HG03354 (cell line): Measurements from ENCODE around the gene TMTC2.

Source experiments
- ATAC-seq: cut with Tn5 transposase; IDR thresholded peaks from one replicate; pipeline ENCODE4 v1.9.1; 2021; ENCODE audit warnings: mild to moderate bottlenecking; ENCODE audit not compliant: unreplicated experiment, poor library complexity, severe bottlenecking

Gene TMTC2

GRCh38 chr12:83145325-83145840, 458.7 kb downstream of the TMTC2 start:
- ATAC-seq, result no peak

- ATAC-seq, result no peak
Observed at GRCh38 chr12:83147341-83147740, 460.6 kb downstream of the TMTC2 start.

GRCh38 chr12:83149987-83150386, 463.3 kb downstream of the TMTC2 start:
- ATAC-seq, result no peak

- ATAC-seq, result no peak
Observed at GRCh38 chr12:83150465-83151189, 463.9 kb downstream of the TMTC2 start.

GRCh38 chr12:83153177-83153576, 466.5 kb downstream of the TMTC2 start:
- ATAC-seq, result no peak

GRCh38 chr12:83156815-83157214, 470.1 kb downstream of the TMTC2 start:
- no peak for ATAC-seq

GRCh38 chr12:83157604-83158003, 470.9 kb downstream of the TMTC2 start:
- no peak for ATAC-seq

GRCh38 chr12:83158613-83159207, 472.0 kb downstream of the TMTC2 start:
- ATAC-seq, result no peak

GRCh38 chr12:83161456-83161855, 474.8 kb downstream of the TMTC2 start:
- no peak for ATAC-seq

- no peak for ATAC-seq
Observed at GRCh38 chr12:83168751-83169150, 482.0 kb downstream of the TMTC2 start.

GRCh38 chr12:83172441-83172840, 485.7 kb downstream of the TMTC2 start:
- ATAC-seq, result no peak

- no peak for ATAC-seq
Observed at GRCh38 chr12:83172866-83173649, 486.4 kb downstream of the TMTC2 start.

GRCh38 chr12:83179999-83180398, 493.3 kb downstream of the TMTC2 start:
- no peak for ATAC-seq

- no peak for ATAC-seq
Observed at GRCh38 chr12:83181074-83181473, 494.4 kb downstream of the TMTC2 start.

GRCh38 chr12:83183132-83183531, 496.4 kb downstream of the TMTC2 start:
- no peak for ATAC-seq
